ENCODE measurements around the gene EIPR1. TPM values are rescaled to one million over a fixed set of nuclear protein-coding genes. Genes with fewer than 3 reads are reported as not detected.

EIPR1 gene
- polyA plus RNA-seq, 2 of the 4 experiments (the other 2 are of a cell fraction): 55.0 to 65.0 TPM

DNA sequence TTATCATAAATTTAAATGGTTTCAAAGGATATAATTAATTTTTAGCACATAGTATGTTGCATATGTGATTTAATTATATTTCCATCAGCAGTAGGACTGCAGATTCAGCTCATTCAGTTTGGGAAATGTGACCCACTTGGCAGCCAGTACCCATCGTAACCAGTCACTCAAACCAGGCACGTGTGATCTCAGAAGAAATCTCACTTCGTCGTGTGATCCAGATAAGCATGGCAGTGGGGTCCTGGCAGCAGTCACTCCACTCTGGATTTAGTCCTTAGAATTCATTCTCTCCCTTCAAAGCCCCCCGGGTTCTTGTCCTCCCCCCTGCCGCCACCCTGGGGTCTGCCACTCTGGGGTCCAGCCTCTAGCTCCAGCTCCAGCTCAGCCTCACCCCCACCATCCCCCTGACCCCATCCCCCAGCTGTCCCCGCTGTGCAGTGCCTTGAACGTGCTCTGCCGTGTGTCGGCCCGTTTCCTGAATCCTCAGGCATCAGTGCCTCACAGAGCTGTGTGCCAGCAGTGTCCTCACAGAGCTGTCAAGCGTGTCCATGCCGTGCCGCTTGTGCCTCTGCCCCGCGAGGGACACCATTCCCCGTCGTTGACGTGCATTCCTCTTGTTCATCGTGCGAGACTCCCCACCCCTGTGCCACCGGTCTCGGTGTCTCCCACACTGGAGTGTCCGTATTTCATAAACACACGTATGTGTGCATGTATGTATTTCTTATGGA lies 36.7 kb upstream of the EIPR1 start:
- H3K9me3 ChIP-seq: no peaks in the 10 kb centered on the region
- 95% methylated on average over 24 of the region's 25 CpGs for WGBS (ENCODE audit: missing lambda C conversion rate)
- H3K4me2 ChIP-seq: no peak overlapping the region
- no peak overlapping the region for H3K4me3 ChIP-seq
- ATAC-seq: no peak
- FAIRE-seq: no peak
- CTCF ChIA-PET: interaction anchor here (1.4 to 3.6 kb wide), 3 partner anchors 10 to 28 kb away, joined by 3 to 30 read pairs (median 6); no protein-coding TSS in a partner anchor
- no peak for DNase-seq (ENCODE audit: low read depth in 1 of 2, low spot score in 1 of 2)
- no peak for TF ChIP-seq EHF (CRISPR knock-in tag; IDR thresholded peaks at IDR 0.05)
- no peak for TF ChIP-seq KDM5A (IDR thresholded peaks at IDR 0.05)
- TF ChIP-seq RFX5 (IDR thresholded peaks at IDR 0.05): no peak
- no peak for TF ChIP-seq CBX2 (IDR thresholded peaks at IDR 0.05; ENCODE audit: borderline replicate concordance, low read depth)
- TF ChIP-seq, protein P1, sequence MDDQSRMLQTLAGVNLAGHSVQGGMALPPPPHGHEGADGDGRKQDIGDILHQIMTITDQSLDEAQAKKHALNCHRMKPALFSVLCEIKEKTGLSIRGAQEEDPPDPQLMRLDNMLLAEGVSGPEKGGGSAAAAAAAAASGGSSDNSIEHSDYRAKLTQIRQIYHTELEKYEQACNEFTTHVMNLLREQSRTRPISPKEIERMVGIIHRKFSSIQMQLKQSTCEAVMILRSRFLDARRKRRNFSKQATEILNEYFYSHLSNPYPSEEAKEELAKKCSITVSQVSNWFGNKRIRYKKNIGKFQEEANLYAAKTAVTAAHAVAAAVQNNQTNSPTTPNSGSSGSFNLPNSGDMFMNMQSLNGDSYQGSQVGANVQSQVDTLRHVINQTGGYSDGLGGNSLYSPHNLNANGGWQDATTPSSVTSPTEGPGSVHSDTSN (IDR thresholded peaks at IDR 0.05): no peak
- TF ChIP-seq, protein P2, sequence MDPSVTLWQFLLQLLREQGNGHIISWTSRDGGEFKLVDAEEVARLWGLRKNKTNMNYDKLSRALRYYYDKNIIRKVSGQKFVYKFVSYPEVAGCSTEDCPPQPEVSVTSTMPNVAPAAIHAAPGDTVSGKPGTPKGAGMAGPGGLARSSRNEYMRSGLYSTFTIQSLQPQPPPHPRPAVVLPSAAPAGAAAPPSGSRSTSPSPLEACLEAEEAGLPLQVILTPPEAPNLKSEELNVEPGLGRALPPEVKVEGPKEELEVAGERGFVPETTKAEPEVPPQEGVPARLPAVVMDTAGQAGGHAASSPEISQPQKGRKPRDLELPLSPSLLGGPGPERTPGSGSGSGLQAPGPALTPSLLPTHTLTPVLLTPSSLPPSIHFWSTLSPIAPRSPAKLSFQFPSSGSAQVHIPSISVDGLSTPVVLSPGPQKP (IDR thresholded peaks at IDR 0.05; ENCODE audit: low read depth, low read length): no peak
- no peak for TF ChIP-seq NPAS2 (CRISPR knock-in tag; IDR thresholded peaks at IDR 0.05; ENCODE audit: borderline replicate concordance)
- TF ChIP-seq, protein P3, sequence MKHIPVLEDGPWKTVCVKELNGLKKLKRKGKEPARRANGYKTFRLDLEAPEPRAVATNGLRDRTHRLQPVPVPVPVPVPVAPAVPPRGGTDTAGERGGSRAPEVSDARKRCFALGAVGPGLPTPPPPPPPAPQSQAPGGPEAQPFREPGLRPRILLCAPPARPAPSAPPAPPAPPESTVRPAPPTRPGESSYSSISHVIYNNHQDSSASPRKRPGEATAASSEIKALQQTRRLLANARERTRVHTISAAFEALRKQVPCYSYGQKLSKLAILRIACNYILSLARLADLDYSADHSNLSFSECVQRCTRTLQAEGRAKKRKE (CRISPR knock-in tag; IDR thresholded peaks at IDR 0.05; ENCODE audit: low read depth): no peak
- TF ChIP-seq FOSL2 (IDR thresholded peaks at IDR 0.05): no peak
- TF ChIP-seq FOSL2 (CRISPR knock-in tag; IDR thresholded peaks at IDR 0.05): no peak
- TF ChIP-seq FOSB (CRISPR knock-in tag; IDR thresholded peaks at IDR 0.05): no peak
- TF ChIP-seq HOXB13 (CRISPR knock-in tag; IDR thresholded peaks at IDR 0.05; ENCODE audit: low read depth): no peak
- no peak overlapping the region for H3K27ac ChIP-seq
- no peaks in the 10 kb centered on the region for H3K4me1 ChIP-seq
- POLR2A ChIA-PET: no interaction called here

DNA sequence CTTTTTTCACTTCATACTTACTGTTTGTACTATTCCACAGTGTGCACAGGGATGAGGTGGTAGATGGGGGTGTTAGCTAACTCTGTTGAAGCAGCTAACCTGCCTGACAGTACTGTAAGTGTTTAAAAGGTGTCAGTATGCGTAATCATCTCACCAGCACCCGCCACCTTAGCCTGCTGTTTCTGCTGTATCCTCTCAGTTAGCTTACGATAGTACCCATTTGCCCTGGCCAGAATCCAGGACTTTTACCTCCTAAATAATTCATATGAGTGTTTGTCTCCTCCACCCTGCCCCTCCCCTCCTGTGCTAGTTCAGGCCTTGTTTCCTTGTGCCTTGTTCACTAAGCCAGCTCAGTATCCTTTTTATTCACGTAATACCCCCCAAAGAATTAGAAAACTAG lies 36.1 kb upstream of the EIPR1 start:
- TF ChIP-seq SREBF2 (IDR thresholded peaks at IDR 0.05): no peak
- TF ChIP-seq, protein P4, sequence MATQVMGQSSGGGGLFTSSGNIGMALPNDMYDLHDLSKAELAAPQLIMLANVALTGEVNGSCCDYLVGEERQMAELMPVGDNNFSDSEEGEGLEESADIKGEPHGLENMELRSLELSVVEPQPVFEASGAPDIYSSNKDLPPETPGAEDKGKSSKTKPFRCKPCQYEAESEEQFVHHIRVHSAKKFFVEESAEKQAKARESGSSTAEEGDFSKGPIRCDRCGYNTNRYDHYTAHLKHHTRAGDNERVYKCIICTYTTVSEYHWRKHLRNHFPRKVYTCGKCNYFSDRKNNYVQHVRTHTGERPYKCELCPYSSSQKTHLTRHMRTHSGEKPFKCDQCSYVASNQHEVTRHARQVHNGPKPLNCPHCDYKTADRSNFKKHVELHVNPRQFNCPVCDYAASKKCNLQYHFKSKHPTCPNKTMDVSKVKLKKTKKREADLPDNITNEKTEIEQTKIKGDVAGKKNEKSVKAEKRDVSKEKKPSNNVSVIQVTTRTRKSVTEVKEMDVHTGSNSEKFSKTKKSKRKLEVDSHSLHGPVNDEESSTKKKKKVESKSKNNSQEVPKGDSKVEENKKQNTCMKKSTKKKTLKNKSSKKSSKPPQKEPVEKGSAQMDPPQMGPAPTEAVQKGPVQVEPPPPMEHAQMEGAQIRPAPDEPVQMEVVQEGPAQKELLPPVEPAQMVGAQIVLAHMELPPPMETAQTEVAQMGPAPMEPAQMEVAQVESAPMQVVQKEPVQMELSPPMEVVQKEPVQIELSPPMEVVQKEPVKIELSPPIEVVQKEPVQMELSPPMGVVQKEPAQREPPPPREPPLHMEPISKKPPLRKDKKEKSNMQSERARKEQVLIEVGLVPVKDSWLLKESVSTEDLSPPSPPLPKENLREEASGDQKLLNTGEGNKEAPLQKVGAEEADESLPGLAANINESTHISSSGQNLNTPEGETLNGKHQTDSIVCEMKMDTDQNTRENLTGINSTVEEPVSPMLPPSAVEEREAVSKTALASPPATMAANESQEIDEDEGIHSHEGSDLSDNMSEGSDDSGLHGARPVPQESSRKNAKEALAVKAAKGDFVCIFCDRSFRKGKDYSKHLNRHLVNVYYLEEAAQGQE (IDR thresholded peaks at IDR 0.05): no peak
- no peak for TF ChIP-seq TFCP2L1 (CRISPR knock-in tag; IDR thresholded peaks at IDR 0.05)
- no peak for TF ChIP-seq SMC3 (IDR thresholded peaks at IDR 0.05)
- TF ChIP-seq, protein P5, sequence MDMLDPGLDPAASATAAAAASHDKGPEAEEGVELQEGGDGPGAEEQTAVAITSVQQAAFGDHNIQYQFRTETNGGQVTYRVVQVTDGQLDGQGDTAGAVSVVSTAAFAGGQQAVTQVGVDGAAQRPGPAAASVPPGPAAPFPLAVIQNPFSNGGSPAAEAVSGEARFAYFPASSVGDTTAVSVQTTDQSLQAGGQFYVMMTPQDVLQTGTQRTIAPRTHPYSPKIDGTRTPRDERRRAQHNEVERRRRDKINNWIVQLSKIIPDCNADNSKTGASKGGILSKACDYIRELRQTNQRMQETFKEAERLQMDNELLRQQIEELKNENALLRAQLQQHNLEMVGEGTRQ (IDR thresholded peaks at IDR 0.05): no peak
- no peak for TF ChIP-seq POLR2A (IDR thresholded peaks at IDR 0.05; ENCODE audit: low read length)
- TF ChIP-seq, protein P6, sequence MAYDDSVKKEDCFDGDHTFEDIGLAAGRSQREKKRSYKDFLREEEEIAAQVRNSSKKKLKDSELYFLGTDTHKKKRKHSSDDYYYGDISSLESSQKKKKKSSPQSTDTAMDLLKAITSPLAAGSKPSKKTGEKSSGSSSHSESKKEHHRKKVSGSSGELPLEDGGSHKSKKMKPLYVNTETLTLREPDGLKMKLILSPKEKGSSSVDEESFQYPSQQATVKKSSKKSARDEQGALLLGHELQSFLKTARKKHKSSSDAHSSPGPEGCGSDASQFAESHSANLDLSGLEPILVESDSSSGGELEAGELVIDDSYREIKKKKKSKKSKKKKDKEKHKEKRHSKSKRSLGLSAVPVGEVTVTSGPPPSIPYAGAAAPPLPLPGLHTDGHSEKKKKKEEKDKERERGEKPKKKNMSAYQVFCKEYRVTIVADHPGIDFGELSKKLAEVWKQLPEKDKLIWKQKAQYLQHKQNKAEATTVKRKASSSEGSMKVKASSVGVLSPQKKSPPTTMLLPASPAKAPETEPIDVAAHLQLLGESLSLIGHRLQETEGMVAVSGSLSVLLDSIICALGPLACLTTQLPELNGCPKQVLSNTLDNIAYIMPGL (CRISPR knock-in tag; IDR thresholded peaks at IDR 0.05; ENCODE audit: borderline replicate concordance): no peak
- TF ChIP-seq CHD4 (IDR thresholded peaks at IDR 0.05; ENCODE audit: borderline replicate concordance): no peak
- TF ChIP-seq ZFP36 (IDR thresholded peaks at IDR 0.05; ENCODE audit: borderline replicate concordance, partially characterized antibody): no peak
- DNase-seq (ENCODE audit: low read depth in 1 of 2, low spot score in 1 of 2) (no peak), ATAC-seq (no peak), FAIRE-seq (no peak)
- 92% methylated on average over 4 of the region's 4 CpGs for WGBS (ENCODE audit: missing lambda C conversion rate)
- Histone ChIP-seq H3K27ac (no peak overlapping the region), H3K4me1 (no peaks in the 10 kb centered on the region), H3K9me3 (no peaks in the 10 kb centered on the region), H3K4me3 (no peak overlapping the region), H3K4me2 (no peak overlapping the region)
- CTCF ChIA-PET: interaction anchor here (1.4 to 3.6 kb wide), 3 partner anchors 10 to 29 kb away, joined by 3 to 30 read pairs (median 6); no protein-coding TSS in a partner anchor
- POLR2A ChIA-PET: no interaction called here
